ENCODE measurements around the gene EBP. TPM values are rescaled to one million over a fixed set of nuclear protein-coding genes. Genes with fewer than 3 reads are reported as not detected.

Gene EBP
- total RNA-seq, 1 donor, result 45.6 TPM

GRCh38 chrX:48476919-48477318, 44.7 kb upstream of the EBP start:
- DNase-seq (ENCODE audit: insufficient read length, low spot score, missing footprints), result no peak
- Histone ChIP-seq H2AFZ (ENCODE audit: low read length) (no peak overlapping the region), H4K20me1 (ENCODE audit: insufficient read depth, low read length) (no peaks in the 10 kb centered on the region), H3K27ac (ENCODE audit: low read depth, low read length) (peak overlapping the region; percentile 67), H3K36me3 (ENCODE audit: insufficient read depth, low read length) (peaks cover 14% of the 10 kb centered on the region), H3K4me2 (ENCODE audit: insufficient read depth, low read length) (peak overlapping the region; percentile 91), H3K4me1 (ENCODE audit: insufficient read depth, low read length) (peaks cover 4% of the 10 kb centered on the region), H3K79me2 (ENCODE audit: insufficient read depth, low read length) (peaks cover 55% of the 10 kb centered on the region), H3K9me3 (ENCODE audit: low read depth, low read length) (no peaks in the 10 kb centered on the region), H3K4me3 (ENCODE audit: insufficient read depth, low read length) (peak overlapping the region; percentile 90), H3K27me3 (ENCODE audit: insufficient read depth, low read length) (no peaks in the 10 kb centered on the region)
- no peak for TF ChIP-seq CTCF (IDR thresholded peaks at IDR 0.05; ENCODE audit: extremely low read depth, low read depth, low read length)

GRCh38 chrX:48477960-48478755, 43.5 kb upstream of the EBP start:
- Histone ChIP-seq H3K27ac (ENCODE audit: low read depth, low read length) (peak overlapping the region; percentile 67), H2AFZ (ENCODE audit: low read length) (no peak overlapping the region), H3K4me1 (ENCODE audit: insufficient read depth, low read length) (peaks cover 4% of the 10 kb centered on the region), H3K79me2 (ENCODE audit: insufficient read depth, low read length) (peaks cover 55% of the 10 kb centered on the region), H3K9me3 (ENCODE audit: low read depth, low read length) (no peaks in the 10 kb centered on the region), H3K4me3 (ENCODE audit: insufficient read depth, low read length) (peak overlapping the region; percentile 90), H3K36me3 (ENCODE audit: insufficient read depth, low read length) (peaks cover 26% of the 10 kb centered on the region), H4K20me1 (ENCODE audit: insufficient read depth, low read length) (no peaks in the 10 kb centered on the region), H3K27me3 (ENCODE audit: insufficient read depth, low read length) (no peaks in the 10 kb centered on the region), H3K4me2 (ENCODE audit: insufficient read depth, low read length) (peak overlapping the region; percentile 91)
- DNase-seq (ENCODE audit: insufficient read length, low spot score, missing footprints), result no peak
- no peak for TF ChIP-seq CTCF (IDR thresholded peaks at IDR 0.05; ENCODE audit: extremely low read depth, low read depth, low read length)

GRCh38 chrX:48478806-48479205, 42.8 kb upstream of the EBP start:
- no peak for DNase-seq (ENCODE audit: insufficient read length, low spot score, missing footprints)
- H4K20me1 ChIP-seq (ENCODE audit: insufficient read depth, low read length), result no peaks in the 10 kb centered on the region
- no peak overlapping the region for H2AFZ ChIP-seq (ENCODE audit: low read length)
- H3K4me1 ChIP-seq (ENCODE audit: insufficient read depth, low read length), result peaks cover 4% of the 10 kb centered on the region
- H3K27me3 ChIP-seq (ENCODE audit: insufficient read depth, low read length), result no peaks in the 10 kb centered on the region
- no peak overlapping the region for H3K27ac ChIP-seq (ENCODE audit: low read depth, low read length)
- no peaks in the 10 kb centered on the region for H3K9me3 ChIP-seq (ENCODE audit: low read depth, low read length)
- H3K79me2 ChIP-seq (ENCODE audit: insufficient read depth, low read length), result peaks cover 55% of the 10 kb centered on the region
- no peak overlapping the region for H3K4me3 ChIP-seq (ENCODE audit: insufficient read depth, low read length)
- H3K36me3 ChIP-seq (ENCODE audit: insufficient read depth, low read length), result peaks cover 32% of the 10 kb centered on the region
- H3K4me2 ChIP-seq (ENCODE audit: insufficient read depth, low read length), result no peak overlapping the region
- no peak for TF ChIP-seq CTCF (IDR thresholded peaks at IDR 0.05; ENCODE audit: extremely low read depth, low read depth, low read length)

- no peak overlapping the region for H2AFZ ChIP-seq (ENCODE audit: low read length)
- no peaks in the 10 kb centered on the region for H4K20me1 ChIP-seq (ENCODE audit: insufficient read depth, low read length)
- no peak overlapping the region for H3K27ac ChIP-seq (ENCODE audit: low read depth, low read length)
- TF ChIP-seq CTCF (IDR thresholded peaks at IDR 0.05; ENCODE audit: extremely low read depth, low read depth, low read length), result no peak
- H3K4me1 ChIP-seq (ENCODE audit: insufficient read depth, low read length), result no peaks in the 10 kb centered on the region
- H3K79me2 ChIP-seq (ENCODE audit: insufficient read depth, low read length), result peaks cover 49% of the 10 kb centered on the region
- H3K4me2 ChIP-seq (ENCODE audit: insufficient read depth, low read length), result no peak overlapping the region
- no peak overlapping the region for H3K4me3 ChIP-seq (ENCODE audit: insufficient read depth, low read length)
- no peak for DNase-seq (ENCODE audit: insufficient read length, low spot score, missing footprints)
- H3K9me3 ChIP-seq (ENCODE audit: low read depth, low read length), result no peaks in the 10 kb centered on the region
- H3K36me3 ChIP-seq (ENCODE audit: insufficient read depth, low read length), result peaks cover 32% of the 10 kb centered on the region
- H3K27me3 ChIP-seq (ENCODE audit: insufficient read depth, low read length), result no peaks in the 10 kb centered on the region
Observed at GRCh38 chrX:48480142-48480541, 41.5 kb upstream of the EBP start.
